MCF 10A (cell line): ENCODE results near the gene ZPLD1. TPM values are rescaled to one million over a fixed set of nuclear protein-coding genes. Genes with fewer than 3 reads are reported as not detected.

Experiments used
- Bru-seq: library from RNA; stranded (reverse); fragments of 400-500 nt; gene quantifications from one replicate; lab custom pipeline; 2021; lab: Mats Ljungman, UMichigan
- BruChase-seq, 2 experiments: library from RNA; stranded (reverse); fragments of 400-500 nt; gene quantifications; one replicate each; lab custom pipeline; 2021; lab: Mats Ljungman, UMichigan
- BruUV-seq: library from RNA; stranded (reverse); fragments of 400-500 nt; replicated peaks from 2 replicates; lab custom pipeline; 2021; lab: Mats Ljungman, UMichigan
- CTCF ChIA-PET: fragments of 300-600 bp; sonication (Branson Sonifier 250); formaldehyde crosslinking; extraction: SDS; loops from one replicate; lab custom pipeline; 2021; ENCODE audit warnings: antibody characterized with exemption, inconsistent platforms; lab: Yijun Ruan, JAX
- POLR2A ChIA-PET: fragments of 300-600, 350-650 bp; sonication (Branson Sonifier 250); formaldehyde crosslinking; extraction: SDS; loops from one replicate; lab custom pipeline; 2020; ENCODE audit warnings: antibody characterized with exemption, inconsistent platforms; lab: Yijun Ruan, JAX
- DNase-seq: peaks from one replicate; pipeline ENCODE4 v3.0.0-alpha.2; 2018; ENCODE audit not compliant: unreplicated experiment
- H3K27ac Mint-ChIP-seq: one replicate; pipeline ENCODE4 v1.8.0; 2022; ENCODE audit warnings: mild to moderate bottlenecking, low read depth, mixed read lengths; ENCODE audit not compliant: unreplicated experiment
- H3K27me3 Mint-ChIP-seq: one replicate; pipeline ENCODE4 v1.8.0; 2022; ENCODE audit warnings: mixed read lengths; ENCODE audit not compliant: insufficient read depth, unreplicated experiment
- H3K36me3 Mint-ChIP-seq: one replicate; pipeline ENCODE4 v1.8.0; 2022; ENCODE audit warnings: mild to moderate bottlenecking, moderate library complexity, mixed read lengths; ENCODE audit not compliant: insufficient read depth, unreplicated experiment
- H3K4me1 Mint-ChIP-seq: one replicate; pipeline ENCODE4 v1.8.0; 2022; ENCODE audit warnings: mixed read lengths; ENCODE audit not compliant: insufficient read depth, unreplicated experiment
- H3K4me3 Mint-ChIP-seq: one replicate; pipeline ENCODE4 v1.8.0; 2022; ENCODE audit warnings: mild to moderate bottlenecking, moderate library complexity, mixed read lengths; ENCODE audit not compliant: unreplicated experiment
- H3K9me3 Mint-ChIP-seq: one replicate; pipeline ENCODE4 v1.8.0; 2022; ENCODE audit warnings: mixed read lengths; ENCODE audit not compliant: unreplicated experiment
- intact Hi-C: fragments of 100-400 bp; cut with micrococcal nuclease; formaldehyde crosslinking; loops from 2 replicates; pipeline ENCODE4 v1.14.1; 2022
- long read RNA-seq: library from polyadenylated mRNA; stranded (forward); transcript quantifications from one replicate; pipeline ENCODE4 v2.0.0, GENCODE V29; 2022
- total RNA-seq: library from RNA; stranded (reverse); gene quantifications from 2 replicates; pipeline ENCODE4 v1.2.3, GENCODE V29; 2022
- TF ChIP-seq, protein P1 (sequence below): fragments of 200-600 bp; IDR thresholded peaks from one replicate; pipeline ENCODE4 v1.8.0; 2022; ENCODE audit warnings: antibody characterized with exemption, mild to moderate bottlenecking; ENCODE audit not compliant: unreplicated experiment

Gene ZPLD1
- total RNA-seq (0.12 and 0.22 TPM in 2 replicates), Bru-seq, nascent RNA (percentile 15 among the genes with signal in this experiment), BruChase-seq, experiment 1, labeled RNA remaining after a 6-hour chase (percentile 12 among the genes with signal in this experiment), BruChase-seq, experiment 2, labeled RNA remaining after a 2-hour chase (percentile 19 among the genes with signal in this experiment)
- long read RNA-seq, partial matches to known transcripts, result 0 of 1 reads
- long read RNA-seq, other reads (novel, unspliced or antisense), result 1 of 1 reads

- TF ChIP-seq, protein P1, sequence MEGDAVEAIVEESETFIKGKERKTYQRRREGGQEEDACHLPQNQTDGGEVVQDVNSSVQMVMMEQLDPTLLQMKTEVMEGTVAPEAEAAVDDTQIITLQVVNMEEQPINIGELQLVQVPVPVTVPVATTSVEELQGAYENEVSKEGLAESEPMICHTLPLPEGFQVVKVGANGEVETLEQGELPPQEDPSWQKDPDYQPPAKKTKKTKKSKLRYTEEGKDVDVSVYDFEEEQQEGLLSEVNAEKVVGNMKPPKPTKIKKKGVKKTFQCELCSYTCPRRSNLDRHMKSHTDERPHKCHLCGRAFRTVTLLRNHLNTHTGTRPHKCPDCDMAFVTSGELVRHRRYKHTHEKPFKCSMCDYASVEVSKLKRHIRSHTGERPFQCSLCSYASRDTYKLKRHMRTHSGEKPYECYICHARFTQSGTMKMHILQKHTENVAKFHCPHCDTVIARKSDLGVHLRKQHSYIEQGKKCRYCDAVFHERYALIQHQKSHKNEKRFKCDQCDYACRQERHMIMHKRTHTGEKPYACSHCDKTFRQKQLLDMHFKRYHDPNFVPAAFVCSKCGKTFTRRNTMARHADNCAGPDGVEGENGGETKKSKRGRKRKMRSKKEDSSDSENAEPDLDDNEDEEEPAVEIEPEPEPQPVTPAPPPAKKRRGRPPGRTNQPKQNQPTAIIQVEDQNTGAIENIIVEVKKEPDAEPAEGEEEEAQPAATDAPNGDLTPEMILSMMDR, result no peak
- no peaks in the 10 kb centered on the region for H3K36me3 Mint-ChIP-seq
- intact Hi-C loops, result no loop called here
- POLR2A ChIA-PET, result no interaction called here
- H3K4me1 Mint-ChIP-seq, result no peaks in the 10 kb centered on the region
- DNase-seq, result no peak
- H3K9me3 Mint-ChIP-seq, result no peaks in the 10 kb centered on the region
- H3K4me3 Mint-ChIP-seq, result no peak within 1 kb of the TSS
- CTCF ChIA-PET, result interaction anchor here (1.0 kb wide), 1 partner anchor 93 kb away, joined by 3 read pairs; no protein-coding TSS in a partner anchor
- no peak within 1 kb of the TSS for H3K27ac Mint-ChIP-seq
- no peaks in the 10 kb centered on the region for H3K27me3 Mint-ChIP-seq
- BruUV-seq, result no TSS peak
Measured at GRCh38 chr3:102434715-102435114, at the start of gene ZPLD1. TSS of gene ZPLD1 (plus strand) at chr3:102435015. CDS start at chr3:102438488, 3,473 bp downstream.

DNA sequence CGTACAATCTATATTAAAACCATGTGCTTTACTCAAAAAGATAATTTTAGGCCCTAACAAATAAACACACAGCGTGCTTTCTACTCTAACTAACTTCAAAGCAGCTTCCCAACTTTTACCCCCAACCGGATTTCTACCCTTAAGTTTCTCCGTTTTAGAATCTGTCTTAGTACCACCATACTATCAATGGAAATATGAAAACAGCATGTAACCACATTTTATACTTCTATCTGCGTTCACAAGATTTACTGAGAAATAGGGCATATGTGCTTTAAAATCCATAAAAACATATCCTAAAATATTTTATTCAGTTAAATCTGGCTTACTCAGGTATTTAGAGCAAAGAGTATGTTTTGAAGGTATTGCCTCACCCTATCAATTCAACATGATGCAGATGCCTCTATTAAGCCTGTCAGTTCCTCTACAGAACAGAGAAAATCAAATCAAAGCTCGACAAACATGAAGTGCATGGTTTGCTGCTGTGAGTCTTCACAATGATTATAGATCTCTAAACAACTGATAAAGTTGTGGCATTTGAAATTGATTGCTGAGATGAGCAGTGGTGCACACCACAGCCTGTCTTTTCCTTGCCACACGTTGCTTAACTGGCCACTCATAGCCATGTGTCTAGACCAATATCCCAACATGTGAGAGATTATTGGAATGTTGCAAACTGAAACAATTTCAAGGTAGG lies 44.5 kb upstream of the ZPLD1 start:
- Mint-ChIP-seq H3K27me3 (no peaks in the 10 kb centered on the region), H3K36me3 (peaks cover 6% of the 10 kb centered on the region), H3K27ac (no peak overlapping the region), H3K4me1 (no peaks in the 10 kb centered on the region), H3K4me3 (no peak overlapping the region), H3K9me3 (no peaks in the 10 kb centered on the region)
- CTCF ChIA-PET, result no interaction called here
- TF ChIP-seq, protein P1, result no peak
- POLR2A ChIA-PET, result interaction anchor here (0.6 kb wide), 1 partner anchor 79 kb away, joined by 4 read pairs; no protein-coding TSS in a partner anchor
- DNase-seq, result no peak
- BruUV-seq, result no TSS peak
- intact Hi-C loops, result no loop called here

DNA sequence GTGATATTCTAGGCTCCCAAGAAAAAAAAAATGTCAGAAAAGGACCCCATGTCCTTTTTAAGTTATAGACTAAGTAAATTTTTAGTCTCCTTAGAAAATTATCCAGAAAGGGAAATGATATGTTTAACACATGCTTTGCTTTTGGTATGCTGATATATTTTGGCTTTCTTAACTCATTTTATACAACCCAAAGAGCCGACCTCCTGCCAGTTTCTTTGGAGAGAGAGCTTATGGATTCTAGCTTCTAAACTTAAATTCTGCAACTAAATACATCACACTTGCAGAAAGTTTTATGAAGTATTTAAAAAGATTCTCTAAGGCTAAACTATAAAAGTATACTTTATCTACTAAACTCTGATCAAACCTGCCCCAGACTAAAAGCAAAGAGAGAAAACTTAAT lies 43.9 kb upstream of the ZPLD1 start:
- H3K27ac Mint-ChIP-seq, result no peak overlapping the region
- no peaks in the 10 kb centered on the region for H3K9me3 Mint-ChIP-seq
- no peak for DNase-seq
- ChIA-PET POLR2A (interaction anchor here (0.6 kb wide), 1 partner anchor 79 kb away, joined by 4 read pairs; no protein-coding TSS in a partner anchor), CTCF (no interaction called here)
- no peak overlapping the region for H3K4me3 Mint-ChIP-seq
- TF ChIP-seq, protein P1, result no peak
- peaks cover 6% of the 10 kb centered on the region for H3K36me3 Mint-ChIP-seq
- intact Hi-C loops, result no loop called here
- no TSS peak for BruUV-seq
- no peaks in the 10 kb centered on the region for H3K4me1 Mint-ChIP-seq
- no peaks in the 10 kb centered on the region for H3K27me3 Mint-ChIP-seq

DNA sequence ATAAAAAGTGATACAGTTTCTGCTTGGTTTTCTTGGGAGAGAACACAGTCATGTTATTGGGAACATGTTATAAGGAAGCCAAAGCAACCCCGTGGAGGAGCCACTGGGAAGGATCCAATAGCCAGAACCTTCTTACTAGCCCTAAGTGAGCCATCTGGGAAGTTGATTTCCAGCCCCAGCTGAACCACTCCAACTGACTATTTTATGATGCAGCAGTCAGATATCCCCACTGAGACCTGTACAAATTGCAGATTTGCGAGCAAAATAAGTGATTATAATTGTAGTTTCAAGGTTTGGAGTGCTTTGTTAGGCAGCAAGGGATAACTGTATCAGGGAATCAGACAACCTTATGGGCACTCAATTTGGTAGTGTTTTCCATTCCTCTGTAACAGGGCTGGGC lies 43.3 kb upstream of the ZPLD1 start:
- H3K4me3 Mint-ChIP-seq, result no peak overlapping the region
- intact Hi-C loops, result no loop called here
- H3K4me1 Mint-ChIP-seq, result no peaks in the 10 kb centered on the region
- H3K36me3 Mint-ChIP-seq, result peaks cover 6% of the 10 kb centered on the region
- H3K27ac Mint-ChIP-seq, result no peak overlapping the region
- no TSS peak for BruUV-seq
- TF ChIP-seq, protein P1, result no peak
- no peaks in the 10 kb centered on the region for H3K9me3 Mint-ChIP-seq
- CTCF ChIA-PET, result no interaction called here
- POLR2A ChIA-PET, result no interaction called here
- no peaks in the 10 kb centered on the region for H3K27me3 Mint-ChIP-seq
- DNase-seq, result no peak
